BLaER1 (cell line): ENCODE results near the gene NAV2.

Source experiments
- H3K27ac ChIP-seq: shearing (Covaris generic); formaldehyde crosslinking; 2 replicates; pipeline ENCODE4 v1.8.1; 2022
- H3K27me3 ChIP-seq: shearing (Covaris generic); formaldehyde crosslinking; 2 replicates; pipeline ENCODE4 v1.8.1; 2022
- H3K36me3 ChIP-seq: shearing (Covaris generic); formaldehyde crosslinking; 2 replicates; pipeline ENCODE4 v1.8.1; 2022
- H3K4me1 ChIP-seq: shearing (Covaris generic); formaldehyde crosslinking; 2 replicates; pipeline ENCODE4 v1.8.1; 2022
- H3K4me2 ChIP-seq: shearing (Covaris generic); formaldehyde crosslinking; 2 replicates; pipeline ENCODE4 v1.8.1; 2022
- H3K4me3 ChIP-seq: shearing (Covaris generic); formaldehyde crosslinking; 2 replicates; pipeline ENCODE4 v1.8.1; 2022
- H3K9ac ChIP-seq: shearing (Covaris generic); formaldehyde crosslinking; 2 replicates; pipeline ENCODE4 v1.8.1; 2022
- H3K9me3 ChIP-seq: shearing (Covaris generic); formaldehyde crosslinking; 2 replicates; pipeline ENCODE4 v1.8.1; 2022
- H4K20me1 ChIP-seq: shearing (Covaris generic); formaldehyde crosslinking; 2 replicates; pipeline ENCODE4 v1.8.1; 2022
- Cebpa-rat ChIP-seq: shearing (Covaris generic); IDR thresholded peaks from 2 replicates; pipeline ENCODE4 v1.8.1; 2022

Gene NAV2

DNA sequence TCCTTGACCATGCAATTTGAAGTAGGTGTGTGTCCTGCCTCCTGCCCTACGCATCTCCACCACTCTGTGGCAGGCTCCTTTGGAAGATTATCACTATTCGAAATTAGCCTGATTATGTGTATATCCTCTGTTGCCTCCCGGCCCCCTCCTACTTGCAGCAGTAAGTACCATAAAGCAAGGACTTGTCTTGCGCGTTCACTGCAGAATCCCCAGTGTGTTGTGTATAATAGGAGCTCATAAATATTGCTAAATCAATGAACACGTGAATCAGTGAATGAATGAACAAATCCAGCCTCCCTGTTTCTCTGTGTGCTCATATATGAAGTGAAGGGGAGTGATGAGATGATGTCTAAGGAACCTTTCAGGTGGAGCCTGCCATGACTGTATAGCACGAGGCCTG, 237.0 kb downstream of the NAV2 start:
- H3K4me1 ChIP-seq = peaks cover 4% of the 10 kb centered on the region; the same call in 1 of the 2 replicates
- H3K4me2 ChIP-seq = no peak overlapping the region
- H3K9me3 ChIP-seq = no peaks in the 10 kb centered on the region
- no peak for TF ChIP-seq Cebpa-rat
- H3K36me3 ChIP-seq = no peaks in the 10 kb centered on the region
- no peaks in the 10 kb centered on the region for H4K20me1 ChIP-seq
- no peak overlapping the region for H3K27ac ChIP-seq
- H3K27me3 ChIP-seq = no peaks in the 10 kb centered on the region
- no peak overlapping the region for H3K9ac ChIP-seq
- no peak overlapping the region for H3K4me3 ChIP-seq

DNA sequence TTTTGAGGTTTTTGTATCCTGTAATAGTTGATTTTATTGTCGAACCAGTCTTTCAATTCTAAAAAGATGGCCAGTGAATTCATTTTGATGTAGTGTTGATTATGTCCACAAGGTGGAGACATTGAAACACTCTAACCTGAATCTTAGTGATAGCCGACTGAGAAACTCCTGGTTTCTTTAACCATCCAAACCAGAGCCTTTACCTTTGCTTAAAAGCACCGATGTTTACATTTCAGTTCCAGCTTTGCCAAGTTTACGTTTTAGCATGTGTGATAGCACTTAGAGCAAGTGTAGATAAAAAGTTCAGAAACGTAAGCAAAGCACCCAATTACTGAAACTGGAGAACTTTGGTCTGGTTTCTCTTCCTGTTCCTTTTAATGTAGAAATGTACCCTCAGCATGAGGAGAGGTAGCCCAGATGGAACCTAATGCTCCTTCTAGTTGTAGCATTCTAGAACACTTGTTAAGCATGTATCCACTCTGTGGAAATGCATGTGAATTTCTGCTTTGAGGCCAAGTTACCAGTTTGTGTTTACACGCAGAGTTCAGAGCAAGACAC, 239.0 kb downstream of the NAV2 start:
- no peak for TF ChIP-seq Cebpa-rat
- Histone ChIP-seq H3K36me3 (no peaks in the 10 kb centered on the region), H3K27me3 (no peaks in the 10 kb centered on the region), H3K9me3 (no peaks in the 10 kb centered on the region), H3K4me2 (peak overlapping the region; percentile 43), H3K4me3 (no peak overlapping the region), H3K4me1 (peaks cover 4% of the 10 kb centered on the region; the same call in 1 of the 2 replicates), H3K27ac (no peak overlapping the region), H3K9ac (no peak overlapping the region), H4K20me1 (no peaks in the 10 kb centered on the region)

DNA sequence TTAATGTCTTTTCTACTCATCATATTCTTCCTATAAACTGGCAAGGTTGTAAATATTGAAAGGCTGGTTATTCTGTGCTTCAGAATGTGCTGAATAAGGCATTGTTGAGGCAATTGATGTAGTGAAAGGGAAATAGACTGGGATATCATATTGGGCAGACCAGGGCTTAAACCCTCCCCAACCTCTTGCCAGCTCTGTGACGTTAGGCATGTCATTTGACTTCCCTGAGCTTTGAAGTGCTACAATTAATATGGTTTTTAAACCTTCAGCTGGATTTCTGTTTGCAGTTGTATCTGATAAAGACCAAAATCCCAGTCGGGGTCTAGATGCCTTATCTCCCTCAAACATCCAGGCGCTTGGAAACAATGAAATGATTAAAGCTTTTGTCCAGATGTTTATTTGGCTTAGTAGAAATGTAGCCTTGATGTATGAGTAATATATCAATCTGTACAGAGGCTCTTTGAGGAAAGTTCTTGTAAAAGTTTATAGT, 239.5 kb downstream of the NAV2 start:
- Histone ChIP-seq H3K36me3 (no peaks in the 10 kb centered on the region), H3K9me3 (no peaks in the 10 kb centered on the region), H3K27ac (no peak overlapping the region), H3K27me3 (no peaks in the 10 kb centered on the region), H3K9ac (no peak overlapping the region), H4K20me1 (no peaks in the 10 kb centered on the region), H3K4me3 (no peak overlapping the region), H3K4me1 (peaks cover 4% of the 10 kb centered on the region; the same call in 1 of the 2 replicates), H3K4me2 (peak overlapping the region; percentile 43; the same call in 1 of the 2 replicates)
- no peak for TF ChIP-seq Cebpa-rat

DNA sequence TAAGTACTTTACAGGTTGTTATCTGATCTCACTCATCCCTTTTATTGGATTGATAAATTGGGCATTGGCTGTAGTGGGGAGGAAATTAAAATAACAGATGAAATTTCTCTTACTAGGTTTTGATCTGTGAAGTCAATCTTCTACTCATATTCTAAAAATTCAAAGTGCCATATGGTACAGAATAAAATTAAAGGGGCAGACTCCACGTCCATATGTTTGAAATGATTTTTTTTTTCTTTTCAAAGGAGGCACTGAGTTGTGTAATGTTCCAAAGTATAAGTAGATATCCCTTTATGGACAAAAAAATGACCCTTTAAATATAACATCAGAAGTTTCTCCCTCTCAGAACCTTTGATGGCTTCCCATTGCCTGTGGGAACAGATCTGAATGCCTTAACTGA, 240.3 kb downstream of the NAV2 start:
- Histone ChIP-seq H3K36me3 (no peaks in the 10 kb centered on the region), H3K27ac (no peak overlapping the region), H3K27me3 (no peaks in the 10 kb centered on the region), H3K9me3 (no peaks in the 10 kb centered on the region), H3K4me2 (no peak overlapping the region), H3K4me3 (no peak overlapping the region), H3K4me1 (peaks cover 4% of the 10 kb centered on the region; the same call in 1 of the 2 replicates), H3K9ac (no peak overlapping the region), H4K20me1 (no peaks in the 10 kb centered on the region)
- no peak for TF ChIP-seq Cebpa-rat

DNA sequence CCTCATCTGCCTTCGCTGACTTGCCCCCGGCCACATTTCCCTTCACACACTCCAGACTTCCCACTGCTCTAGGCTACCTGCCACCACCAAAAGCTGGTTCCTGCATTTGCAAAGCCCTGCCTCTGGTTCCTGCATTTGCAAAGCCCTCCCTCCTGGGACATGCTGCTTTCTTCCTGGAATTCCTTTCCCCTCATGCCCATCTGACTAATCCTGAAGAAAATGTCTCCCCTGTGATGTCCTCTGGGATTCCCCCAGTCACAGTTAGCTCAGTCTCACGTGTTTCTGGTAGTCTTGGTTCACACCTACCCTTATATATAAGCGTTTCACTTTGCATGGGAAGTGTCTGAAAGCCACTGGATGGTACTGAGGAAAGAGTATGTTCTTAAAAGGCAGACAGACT, 240.7 kb downstream of the NAV2 start:
- peaks cover 4% of the 10 kb centered on the region; the same call in 1 of the 2 replicates for H3K4me1 ChIP-seq
- H4K20me1 ChIP-seq = no peaks in the 10 kb centered on the region
- no peak overlapping the region for H3K4me2 ChIP-seq
- H3K4me3 ChIP-seq = no peak overlapping the region
- H3K27ac ChIP-seq = no peak overlapping the region
- no peak overlapping the region for H3K9ac ChIP-seq
- no peaks in the 10 kb centered on the region for H3K27me3 ChIP-seq
- no peaks in the 10 kb centered on the region for H3K9me3 ChIP-seq
- TF ChIP-seq Cebpa-rat = no peak
- H3K36me3 ChIP-seq = no peaks in the 10 kb centered on the region

DNA sequence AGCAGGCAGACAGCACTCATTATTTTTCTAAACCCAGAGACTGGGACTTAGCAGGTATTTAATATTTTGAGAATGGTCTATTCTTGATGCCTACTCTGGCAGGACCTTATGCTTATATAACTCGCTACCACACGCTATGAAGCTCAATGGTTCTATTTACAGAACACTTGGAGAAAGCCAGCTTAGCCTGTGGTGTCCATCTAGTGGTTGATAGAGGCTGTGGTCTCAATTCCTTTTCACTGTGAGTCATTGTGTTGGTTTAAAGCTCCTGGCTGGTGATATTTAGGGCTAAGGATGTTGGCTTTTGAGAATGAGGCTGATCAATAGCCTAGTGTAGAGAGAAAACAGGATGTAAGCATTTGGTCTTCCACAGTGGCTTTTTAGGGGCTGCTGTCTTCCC, 241.3 kb downstream of the NAV2 start:
- H3K27ac ChIP-seq = no peak overlapping the region
- H3K9ac ChIP-seq = no peak overlapping the region
- no peak overlapping the region for H3K4me3 ChIP-seq
- no peak overlapping the region for H3K4me2 ChIP-seq
- no peaks in the 10 kb centered on the region for H4K20me1 ChIP-seq
- H3K9me3 ChIP-seq = no peaks in the 10 kb centered on the region
- H3K4me1 ChIP-seq = peaks cover 7% of the 10 kb centered on the region
- TF ChIP-seq Cebpa-rat = no peak
- no peaks in the 10 kb centered on the region for H3K36me3 ChIP-seq
- H3K27me3 ChIP-seq = no peaks in the 10 kb centered on the region

DNA sequence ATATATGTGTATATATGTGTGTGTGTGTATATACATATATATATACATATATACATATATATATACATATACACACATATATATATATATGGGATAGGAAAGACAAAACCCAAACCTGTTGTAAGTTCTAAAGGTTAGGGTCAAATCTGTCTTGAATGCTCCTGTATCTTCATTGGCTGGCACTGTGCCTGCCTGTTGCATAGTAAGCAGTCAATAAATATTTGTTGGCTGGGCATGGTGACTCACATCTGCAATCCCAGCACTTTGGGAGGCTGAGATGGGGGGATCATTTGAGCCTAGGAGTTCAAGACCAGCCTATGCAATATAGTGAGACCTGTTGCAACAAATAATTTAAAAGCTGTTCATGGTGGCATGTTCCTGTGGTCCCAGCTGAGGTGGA, 242.3 kb downstream of the NAV2 start:
- Histone ChIP-seq H3K4me3 (no peak overlapping the region), H3K27ac (no peak overlapping the region), H3K4me1 (peaks cover 17% of the 10 kb centered on the region), H3K27me3 (no peaks in the 10 kb centered on the region), H3K9me3 (no peaks in the 10 kb centered on the region), H3K36me3 (no peaks in the 10 kb centered on the region), H3K4me2 (no peak overlapping the region), H4K20me1 (no peaks in the 10 kb centered on the region), H3K9ac (no peak overlapping the region)
- no peak for TF ChIP-seq Cebpa-rat

DNA sequence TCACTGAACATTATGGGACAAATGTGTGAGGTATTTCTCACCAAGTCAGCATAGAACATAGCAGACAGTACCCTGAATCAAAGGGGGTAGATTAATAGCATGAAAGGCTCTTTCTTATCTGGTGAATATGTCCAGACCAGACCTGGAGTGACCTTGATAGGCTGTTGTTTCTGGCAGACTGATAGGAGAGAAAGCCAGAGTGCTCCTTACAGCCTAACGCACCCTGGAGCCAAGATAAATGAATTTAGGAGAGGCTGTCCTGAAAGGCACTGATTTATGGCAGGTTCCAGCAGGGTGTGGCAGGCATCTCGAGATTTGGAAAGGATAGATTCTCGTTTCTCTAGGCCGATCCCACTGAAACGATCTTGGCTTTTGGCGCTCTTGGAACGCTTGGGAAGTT, 243.0 kb downstream of the NAV2 start:
- H3K27ac ChIP-seq = no peak overlapping the region
- H3K4me3 ChIP-seq = no peak overlapping the region
- H4K20me1 ChIP-seq = no peaks in the 10 kb centered on the region
- H3K27me3 ChIP-seq = no peaks in the 10 kb centered on the region
- H3K36me3 ChIP-seq = no peaks in the 10 kb centered on the region
- TF ChIP-seq Cebpa-rat = no peak
- no peak overlapping the region for H3K4me2 ChIP-seq
- H3K9me3 ChIP-seq = no peaks in the 10 kb centered on the region
- no peak overlapping the region for H3K9ac ChIP-seq
- H3K4me1 ChIP-seq = peaks cover 19% of the 10 kb centered on the region

DNA sequence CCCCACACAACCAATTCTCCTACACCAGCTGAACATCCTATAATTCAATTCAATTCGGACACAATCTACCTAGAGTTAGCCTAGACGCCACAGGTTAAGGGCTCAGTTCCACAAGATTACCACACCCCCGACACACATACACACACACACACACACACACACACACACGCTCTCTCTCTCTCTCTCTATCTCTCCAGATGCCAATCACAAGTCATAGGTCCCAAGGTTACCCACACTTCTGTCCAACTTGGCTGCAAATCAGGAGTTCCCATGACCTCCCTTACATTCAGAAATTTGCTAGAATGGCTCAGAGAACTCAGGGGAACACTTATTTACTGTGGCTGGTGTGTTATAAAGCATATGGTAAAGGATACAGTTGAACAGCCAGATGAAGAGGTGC, 243.6 kb downstream of the NAV2 start:
- no peak for TF ChIP-seq Cebpa-rat
- Histone ChIP-seq H3K36me3 (no peaks in the 10 kb centered on the region), H3K27me3 (no peaks in the 10 kb centered on the region), H3K27ac (no peak overlapping the region), H4K20me1 (no peaks in the 10 kb centered on the region), H3K9ac (no peak overlapping the region), H3K4me3 (no peak overlapping the region), H3K9me3 (no peaks in the 10 kb centered on the region), H3K4me2 (no peak overlapping the region), H3K4me1 (peaks cover 19% of the 10 kb centered on the region)

DNA sequence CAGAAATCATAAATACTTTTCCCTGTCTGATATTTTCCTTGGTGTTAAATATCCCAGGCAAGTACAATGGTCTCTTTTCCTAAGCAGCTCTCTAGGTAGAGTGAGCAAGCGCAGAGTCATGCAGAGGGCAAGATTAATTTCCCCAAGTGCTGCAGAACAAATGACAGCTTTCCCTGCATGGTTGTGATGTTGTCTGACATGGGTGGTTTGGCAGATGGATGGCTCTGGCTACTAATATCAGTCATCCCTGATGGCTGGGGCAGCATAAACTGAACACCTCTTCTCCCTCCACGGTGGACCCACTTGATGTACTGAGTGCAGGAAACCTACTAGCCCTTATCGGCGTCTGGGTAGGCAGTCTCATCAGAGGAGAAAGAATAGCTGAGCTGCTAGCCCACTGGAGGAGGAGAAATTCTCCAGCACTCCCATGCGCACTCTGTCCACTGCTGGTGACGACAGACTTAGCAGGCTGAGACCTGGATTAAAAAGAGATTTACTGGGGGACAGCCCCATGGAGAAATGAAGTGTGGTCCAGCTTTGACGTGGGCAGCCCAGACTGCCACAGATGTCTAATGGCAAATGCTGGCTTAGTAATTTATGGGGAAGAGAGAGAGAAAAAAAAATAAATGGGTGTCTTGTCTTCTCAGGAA, 244.8 kb downstream of the NAV2 start:
- Histone ChIP-seq H3K9me3 (no peaks in the 10 kb centered on the region), H3K36me3 (no peaks in the 10 kb centered on the region)

More for the DNA sequence above, 244.8 kb downstream of the NAV2 start:
- no peak for TF ChIP-seq Cebpa-rat
- Histone ChIP-seq H3K27me3 (no peaks in the 10 kb centered on the region), H3K4me1 (peaks cover 15% of the 10 kb centered on the region), H3K9ac (no peak overlapping the region), H3K27ac (no peak overlapping the region), H4K20me1 (no peaks in the 10 kb centered on the region), H3K4me3 (no peak overlapping the region), H3K4me2 (no peak overlapping the region)
